GM18511 (cell line): ENCODE data around the gene RAPSN.

Experiments
- ATAC-seq: cut with Tn5 transposase; IDR thresholded peaks from one replicate; pipeline ENCODE4 v1.9.1; 2021; ENCODE audit warnings: mild to moderate bottlenecking, moderate library complexity; ENCODE audit not compliant: unreplicated experiment

RAPSN gene

GRCh38 chr11:47448566-47449427 is at the start of gene RAPSN:
Gene RAPSN, minus strand, starts transcription at chr11:47449136. Its CDS starts 172 bp downstream, at chr11:47448964.
- no peak for ATAC-seq

GRCh38 chr11:47498149-47498548 is 49.2 kb upstream of the RAPSN start:
- no peak for ATAC-seq

DNA sequence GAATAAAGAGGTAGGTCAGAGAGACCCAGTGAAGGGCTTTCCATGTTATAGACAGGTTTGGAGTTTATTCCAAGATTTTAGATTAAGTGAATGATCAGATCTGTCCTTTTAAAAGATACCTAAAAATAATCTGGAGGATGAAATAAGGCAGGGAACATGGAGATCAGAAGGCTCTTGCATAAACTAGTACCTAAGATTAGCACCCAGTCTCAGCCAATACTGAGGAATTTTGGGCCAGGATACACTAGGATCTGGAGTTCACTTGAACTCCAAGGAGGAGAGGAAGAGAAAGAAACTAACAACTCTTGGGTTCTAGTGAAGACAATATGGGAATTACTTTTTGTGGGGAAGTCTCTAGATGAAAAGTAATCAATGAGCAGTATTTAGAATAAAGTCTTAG is 47.9 kb upstream of the RAPSN start:
- no peak for ATAC-seq

GRCh38 chr11:47495856-47496217 is 46.9 kb upstream of the RAPSN start:
- no peak for ATAC-seq

DNA sequence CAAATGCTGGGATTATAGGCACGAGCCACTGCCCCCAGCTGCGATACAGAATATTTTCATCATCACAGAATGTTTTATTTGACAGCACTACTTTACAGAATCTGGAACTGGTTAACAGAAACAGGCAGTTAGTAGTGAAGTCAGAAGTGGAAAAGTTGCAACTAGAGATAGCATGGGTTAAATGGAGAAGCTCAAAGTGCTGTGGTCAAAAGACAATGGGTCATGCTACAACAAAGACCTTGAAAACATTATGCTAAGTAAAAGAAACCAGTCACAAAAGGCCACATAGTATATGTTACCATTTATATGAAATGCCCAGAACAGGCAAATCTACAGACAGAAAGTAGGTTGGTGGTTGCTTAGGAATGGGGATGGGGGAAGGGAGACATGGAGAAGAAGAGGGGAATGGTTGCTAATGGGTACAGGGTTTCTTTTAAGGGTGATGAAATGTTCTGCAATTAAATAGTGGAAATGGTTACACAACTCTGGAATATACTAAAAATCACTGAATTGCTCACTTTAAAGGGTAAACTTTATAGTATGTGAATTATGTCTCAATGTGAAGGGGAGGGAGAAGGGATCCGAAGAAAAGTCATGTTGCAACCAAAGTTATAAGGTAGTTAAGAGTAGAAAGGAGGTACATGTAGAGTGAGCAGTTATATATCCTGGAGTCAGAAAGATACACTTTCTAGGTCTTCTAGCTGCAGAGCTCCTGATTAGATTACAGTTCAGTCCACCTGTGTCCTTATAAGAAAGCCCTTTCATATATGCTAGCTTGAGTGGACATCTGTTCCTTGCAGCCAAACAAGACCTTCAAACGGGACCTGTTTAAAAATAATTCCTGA is 46.3 kb upstream of the RAPSN start:
- ATAC-seq: no peak

DNA sequence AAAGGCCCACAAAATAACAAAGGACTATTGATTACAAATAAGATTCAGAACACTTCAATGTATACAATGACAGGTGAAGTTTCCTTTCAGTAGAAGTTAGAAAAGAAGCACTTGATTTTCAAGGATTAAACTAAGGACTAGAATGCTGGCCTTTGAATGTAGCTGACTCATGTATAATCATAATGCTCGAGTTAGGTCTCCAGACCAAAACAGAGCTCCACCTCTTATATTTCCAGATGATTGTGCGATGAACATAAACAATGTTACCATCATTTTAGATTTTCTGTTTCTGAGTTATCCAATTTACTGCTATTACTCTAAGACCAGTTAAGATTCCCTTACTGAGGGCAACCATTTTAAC is 40.4 kb upstream of the RAPSN start:
- no peak for ATAC-seq

DNA sequence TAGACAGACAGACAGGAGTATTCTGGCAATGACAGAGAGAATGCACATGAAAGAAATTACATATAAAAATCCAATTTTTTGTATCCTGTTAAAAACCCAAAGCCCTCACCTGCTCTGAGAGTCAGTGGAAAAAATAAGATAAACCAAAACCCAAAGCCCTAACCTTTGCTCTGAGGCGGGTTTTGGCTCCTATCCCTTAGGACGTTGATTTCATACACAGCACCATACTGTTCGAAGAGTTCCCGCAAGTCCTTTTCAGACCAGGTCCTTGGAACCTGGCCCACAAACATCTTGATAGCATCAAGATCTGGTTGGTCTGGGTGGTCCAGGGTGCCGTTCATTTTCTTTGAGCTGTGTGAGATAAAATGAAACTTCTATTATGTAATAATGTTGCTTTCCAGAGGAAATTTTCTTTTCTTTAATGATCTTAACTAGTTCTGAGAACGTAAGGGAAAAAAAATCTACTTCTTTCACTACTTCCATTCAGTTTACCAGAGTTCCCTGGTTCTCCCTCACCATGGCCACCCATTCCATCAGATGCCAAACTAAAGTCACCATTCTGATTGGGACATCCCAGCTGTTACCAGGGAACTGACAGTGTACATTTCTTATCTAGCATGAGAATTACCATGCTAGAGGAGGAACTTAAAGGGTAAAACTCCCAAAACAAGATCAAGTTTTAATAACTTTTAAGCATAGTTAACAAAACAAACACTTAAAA is 39.9 kb upstream of the RAPSN start:
- ATAC-seq: no peak

DNA sequence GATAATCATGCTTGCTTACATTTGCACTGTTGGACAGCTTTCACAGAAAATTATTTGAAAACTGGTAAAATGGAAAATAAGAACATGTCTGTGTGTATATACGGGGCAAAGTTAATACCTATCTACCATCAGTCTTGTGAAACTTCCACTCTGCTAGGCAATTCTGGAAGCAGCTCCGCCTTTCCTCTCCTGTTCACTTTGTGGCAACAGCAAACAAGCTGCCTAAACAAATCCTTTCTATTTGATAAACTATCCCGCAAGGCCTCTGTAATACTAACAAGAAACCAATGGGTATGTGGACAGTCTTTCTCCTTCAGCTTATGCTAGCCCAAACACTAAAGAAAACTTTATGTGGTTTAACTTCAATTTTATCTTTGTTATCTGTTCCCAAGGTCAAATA is 39.2 kb upstream of the RAPSN start:
- ATAC-seq: no peak

- ATAC-seq: no peak
Measured at GRCh38 chr11:47487421-47487820, 38.5 kb upstream of the RAPSN start.

GRCh38 chr11:47485107-47485506 is 36.2 kb upstream of the RAPSN start:
- no peak for ATAC-seq

DNA sequence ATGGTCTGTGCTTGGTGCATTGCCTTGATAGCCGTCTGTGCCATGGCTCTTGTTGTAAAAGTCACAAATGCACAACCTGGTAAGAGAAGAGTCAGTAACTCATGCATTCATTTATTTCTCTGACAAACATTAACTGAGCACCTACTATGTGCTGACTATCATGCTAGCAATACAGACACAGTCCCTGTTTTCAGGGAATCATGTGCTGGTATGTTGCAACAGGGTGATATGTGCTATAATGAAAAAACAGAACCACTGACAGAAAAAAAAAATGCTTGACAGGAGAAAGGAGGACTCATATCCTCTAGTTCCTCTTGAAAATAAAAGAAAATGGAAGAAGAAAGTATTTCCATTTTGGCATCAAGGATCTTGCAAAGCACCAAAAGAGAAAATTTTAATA is 34.5 kb upstream of the RAPSN start:
- ATAC-seq: no peak

DNA sequence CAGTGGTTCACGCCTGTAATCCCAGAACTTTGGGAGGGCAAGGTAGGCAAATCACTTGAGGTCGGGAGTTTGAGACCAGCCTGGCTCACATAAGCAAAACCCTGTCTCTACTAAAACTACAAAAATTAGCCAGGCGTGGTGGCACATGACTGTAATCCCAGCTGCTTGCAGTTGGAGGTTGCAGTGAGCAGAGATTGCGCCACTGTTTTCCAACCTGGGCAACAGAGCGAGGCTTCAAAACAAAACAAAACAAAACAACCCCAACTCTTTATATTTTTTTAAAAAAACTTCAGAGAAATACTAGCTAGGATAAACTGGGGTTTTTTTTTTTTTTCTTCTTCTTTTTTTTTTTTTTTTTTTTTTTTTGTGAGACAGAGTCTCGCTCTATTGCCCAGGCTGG is 31.8 kb upstream of the RAPSN start:
- no peak for ATAC-seq

- ATAC-seq: no peak
Measured at GRCh38 chr11:47478651-47479329, 29.9 kb upstream of the RAPSN start.

- ATAC-seq: no peak
Measured at GRCh38 chr11:47477753-47478152, 28.8 kb upstream of the RAPSN start.

- ATAC-seq: no peak
Measured at GRCh38 chr11:47477323-47477722, 28.4 kb upstream of the RAPSN start.

DNA sequence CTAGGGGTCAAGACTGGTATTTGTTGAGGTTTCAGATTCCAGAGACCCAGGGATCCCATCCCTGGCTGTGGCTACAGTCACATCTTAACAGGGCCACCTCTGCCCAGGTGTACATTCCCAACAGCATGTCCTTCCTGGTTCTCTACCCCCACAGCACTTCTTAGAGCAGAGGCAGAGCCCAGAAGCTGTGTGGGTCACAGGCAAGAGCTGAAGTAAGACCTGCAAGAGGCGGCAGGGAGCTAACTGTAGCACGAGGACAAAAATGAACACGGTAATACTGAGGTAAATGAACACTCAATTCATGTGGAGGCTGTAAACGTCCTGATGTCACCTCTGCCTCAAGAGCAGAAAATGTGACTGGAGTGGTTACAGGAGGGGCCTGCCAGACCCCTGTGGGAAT is 21.7 kb upstream of the RAPSN start:
- no peak for ATAC-seq

- ATAC-seq: no peak
Measured at GRCh38 chr11:47469361-47470179, 20.6 kb upstream of the RAPSN start.

DNA sequence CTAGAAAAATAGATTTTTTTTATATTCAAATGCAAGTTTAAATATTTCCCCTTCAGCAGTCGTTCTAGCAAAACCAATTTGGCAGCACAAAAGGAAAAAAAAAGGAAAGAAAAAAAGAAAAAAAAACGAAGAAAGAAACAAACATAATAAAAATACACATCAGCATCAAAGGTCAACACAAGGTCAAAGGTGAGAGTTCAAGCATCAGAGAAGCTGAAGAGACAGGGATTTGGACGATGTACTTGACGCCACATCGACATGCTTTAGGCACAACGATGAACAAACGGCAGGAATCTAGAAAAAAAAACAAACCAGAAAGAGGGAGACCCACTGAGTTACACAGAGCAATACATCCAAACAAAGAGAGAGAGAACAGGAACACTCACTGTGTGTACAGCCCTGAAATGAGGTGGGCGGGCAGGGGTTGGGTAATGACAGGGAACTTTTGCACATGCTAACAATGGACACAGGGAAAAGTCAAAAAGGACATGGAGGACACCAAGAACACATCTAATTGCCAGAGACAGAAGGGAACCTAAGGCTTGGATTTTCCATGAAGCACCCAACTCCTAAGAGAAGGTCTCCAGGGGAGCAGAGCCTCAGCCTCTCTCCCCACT is 19.8 kb upstream of the RAPSN start:
- ATAC-seq: no peak

GRCh38 chr11:47467357-47467756 is 18.4 kb upstream of the RAPSN start:
- ATAC-seq: no peak
